Nephron progenitor cell (in vitro differentiated cells): ENCODE results near the gene FAM83C.
A peak's percentile ranks its signal among the peaks of the same experiment; 100 is the strongest.
"Not testable (repeated sequence)": the region's sequence is repeated elsewhere in the genome, so short reads cannot be mapped to it uniquely, and the experiment has no call there.

Experiments used
- DNase-seq: peaks from one replicate; pipeline ENCODE4 v3.0.0; 2021
- H3K27ac Mint-ChIP-seq: 2 replicates; pipeline ENCODE4 v1.8.0; 2021; ENCODE audit warnings: mild to moderate bottlenecking, moderate library complexity, mixed read lengths
- H3K27me3 Mint-ChIP-seq: 2 replicates; pipeline ENCODE4 v1.8.0; 2021; ENCODE audit warnings: mild to moderate bottlenecking, low read depth, mixed read lengths; ENCODE audit not compliant: poor library complexity
- H3K36me3 Mint-ChIP-seq: 2 replicates; pipeline ENCODE4 v1.8.0; 2021; ENCODE audit warnings: low read depth, mixed read lengths
- H3K4me1 Mint-ChIP-seq: 2 replicates; pipeline ENCODE4 v1.8.0; 2021; ENCODE audit warnings: mixed read lengths
- H3K4me3 Mint-ChIP-seq: 2 replicates; pipeline ENCODE4 v1.8.0; 2021; ENCODE audit warnings: mild to moderate bottlenecking, moderate library complexity, mixed read lengths
- H3K9me3 Mint-ChIP-seq: 2 replicates; pipeline ENCODE4 v1.8.0; 2021; ENCODE audit warnings: mild to moderate bottlenecking, moderate library complexity, mixed read lengths
- TF ChIP-seq, protein P1 (sequence below): fragments of 200-600 bp; sonication (generic); IDR thresholded peaks from 2 replicates; pipeline ENCODE4 v1.5.0; 2021; ENCODE audit warnings: antibody characterized with exemption

Gene FAM83C

GRCh38 chr20:35270021-35270902 is 22.0 kb downstream of the FAM83C start:
- H3K9me3 Mint-ChIP-seq, result no peaks in the 10 kb centered on the region
- no peaks in the 10 kb centered on the region for H3K36me3 Mint-ChIP-seq
- H3K27me3 Mint-ChIP-seq, result no peaks in the 10 kb centered on the region
- DNase-seq, result no peak
- no peak overlapping the region for H3K4me3 Mint-ChIP-seq
- H3K27ac Mint-ChIP-seq, result peak overlapping the region; percentile 71
- H3K4me1 Mint-ChIP-seq, result peaks cover 20% of the 10 kb centered on the region
- TF ChIP-seq, protein P1, sequence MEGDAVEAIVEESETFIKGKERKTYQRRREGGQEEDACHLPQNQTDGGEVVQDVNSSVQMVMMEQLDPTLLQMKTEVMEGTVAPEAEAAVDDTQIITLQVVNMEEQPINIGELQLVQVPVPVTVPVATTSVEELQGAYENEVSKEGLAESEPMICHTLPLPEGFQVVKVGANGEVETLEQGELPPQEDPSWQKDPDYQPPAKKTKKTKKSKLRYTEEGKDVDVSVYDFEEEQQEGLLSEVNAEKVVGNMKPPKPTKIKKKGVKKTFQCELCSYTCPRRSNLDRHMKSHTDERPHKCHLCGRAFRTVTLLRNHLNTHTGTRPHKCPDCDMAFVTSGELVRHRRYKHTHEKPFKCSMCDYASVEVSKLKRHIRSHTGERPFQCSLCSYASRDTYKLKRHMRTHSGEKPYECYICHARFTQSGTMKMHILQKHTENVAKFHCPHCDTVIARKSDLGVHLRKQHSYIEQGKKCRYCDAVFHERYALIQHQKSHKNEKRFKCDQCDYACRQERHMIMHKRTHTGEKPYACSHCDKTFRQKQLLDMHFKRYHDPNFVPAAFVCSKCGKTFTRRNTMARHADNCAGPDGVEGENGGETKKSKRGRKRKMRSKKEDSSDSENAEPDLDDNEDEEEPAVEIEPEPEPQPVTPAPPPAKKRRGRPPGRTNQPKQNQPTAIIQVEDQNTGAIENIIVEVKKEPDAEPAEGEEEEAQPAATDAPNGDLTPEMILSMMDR, result no peak

DNA sequence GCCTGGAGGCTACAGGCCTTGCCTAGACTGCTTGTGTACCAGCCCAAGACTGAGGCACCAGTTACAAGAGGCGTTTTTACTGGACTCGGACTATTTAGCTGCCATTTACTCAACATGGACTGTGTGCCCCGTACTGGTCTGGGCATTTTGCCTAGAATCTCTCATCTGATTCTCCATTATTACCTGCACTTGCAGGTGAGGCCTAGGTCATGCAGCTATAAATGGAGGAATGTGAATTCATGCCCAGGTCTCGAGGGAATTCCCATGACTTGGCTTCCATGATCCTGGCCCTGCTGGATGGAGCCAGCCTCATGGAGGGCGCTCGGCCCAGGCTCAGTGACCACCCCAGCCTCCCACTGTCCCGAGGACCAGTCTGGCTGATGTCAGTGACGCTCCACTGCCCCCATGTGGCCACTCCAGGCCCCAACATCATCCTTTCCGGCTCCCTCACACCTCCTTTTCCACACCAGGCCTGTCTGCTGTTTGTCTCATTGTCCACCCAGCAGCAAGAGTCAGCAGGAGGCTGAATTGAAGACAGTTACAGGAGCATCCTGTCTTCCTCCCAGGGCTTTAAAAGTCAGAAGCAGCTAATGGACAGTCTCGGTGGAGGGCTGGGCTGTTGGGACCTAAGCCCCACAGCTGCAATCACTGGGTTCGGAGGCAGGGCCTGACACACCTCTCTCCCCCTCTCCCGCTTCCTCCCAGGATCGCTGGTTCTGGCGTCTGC is 23.0 kb downstream of the FAM83C start:
- TF ChIP-seq, protein P1, result peak; percentile 77
- Mint-ChIP-seq H3K4me1 (peaks cover 20% of the 10 kb centered on the region), H3K27me3 (no peaks in the 10 kb centered on the region), H3K27ac (peak overlapping the region; percentile 40), H3K36me3 (no peaks in the 10 kb centered on the region), H3K9me3 (no peaks in the 10 kb centered on the region), H3K4me3 (no peak overlapping the region)
- peak; percentile 83 for DNase-seq

GRCh38 chr20:35267092-35267491 is 25.1 kb downstream of the FAM83C start:
- H3K4me1 Mint-ChIP-seq, result peaks cover 35% of the 10 kb centered on the region
- H3K4me3 Mint-ChIP-seq, result no peak overlapping the region
- no peaks in the 10 kb centered on the region for H3K36me3 Mint-ChIP-seq
- H3K27me3 Mint-ChIP-seq, result peaks cover 5% of the 10 kb centered on the region
- no peak overlapping the region for H3K27ac Mint-ChIP-seq
- no peaks in the 10 kb centered on the region for H3K9me3 Mint-ChIP-seq
- DNase-seq, result no peak
- TF ChIP-seq, protein P1, result no peak

- Mint-ChIP-seq H3K4me3 (no peak overlapping the region), H3K36me3 (no peaks in the 10 kb centered on the region), H3K9me3 (no peaks in the 10 kb centered on the region), H3K27ac (peak overlapping the region; percentile 36), H3K4me1 (peaks cover 26% of the 10 kb centered on the region), H3K27me3 (peaks cover 11% of the 10 kb centered on the region)
- TF ChIP-seq, protein P1, result no peak
- DNase-seq, result no peak
Observed at GRCh38 chr20:35264755-35265154, 27.5 kb downstream of the FAM83C start.

- TF ChIP-seq, protein P1, result no peak
- Mint-ChIP-seq H3K27me3 (peaks cover 11% of the 10 kb centered on the region), H3K27ac (peak overlapping the region; percentile 71), H3K4me3 (peak overlapping the region; percentile 44), H3K36me3 (no peaks in the 10 kb centered on the region), H3K9me3 (no peaks in the 10 kb centered on the region), H3K4me1 (peaks cover 26% of the 10 kb centered on the region)
- DNase-seq, result no peak
Observed at GRCh38 chr20:35263532-35264341, 28.5 kb downstream of the FAM83C start.

GRCh38 chr20:35262731-35263531 is 29.3 kb downstream of the FAM83C start:
- peak overlapping the region; percentile 44 for H3K4me3 Mint-ChIP-seq
- H3K27ac Mint-ChIP-seq, result peak overlapping the region; percentile 71
- H3K9me3 Mint-ChIP-seq, H3K36me3 Mint-ChIP-seq: not testable (repeated sequence)
- DNase-seq, result peak; percentile 42
- peaks cover 11% of the 10 kb centered on the region for H3K27me3 Mint-ChIP-seq
- H3K4me1 Mint-ChIP-seq, result peaks cover 26% of the 10 kb centered on the region

DNA sequence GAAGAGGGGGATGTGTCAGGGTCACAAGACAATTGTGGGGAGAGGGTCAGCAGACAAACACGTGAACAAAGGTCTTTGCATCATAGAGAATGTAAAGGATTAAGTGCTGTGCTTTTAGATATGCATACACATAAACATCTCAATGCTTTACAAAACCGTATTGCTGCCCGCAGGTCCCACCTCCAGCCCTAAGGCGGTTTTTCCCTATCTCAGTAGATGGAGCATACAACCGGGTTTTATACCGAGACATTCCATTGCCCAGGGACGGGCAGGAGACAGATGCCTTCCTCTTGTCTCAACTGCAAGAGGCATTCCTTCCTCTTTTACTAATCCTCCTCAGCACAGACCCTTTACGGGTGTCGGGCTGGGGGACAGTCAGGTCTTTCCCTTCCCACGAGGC is 29.9 kb downstream of the FAM83C start:
- H3K27ac Mint-ChIP-seq, H3K9me3 Mint-ChIP-seq, H3K36me3 Mint-ChIP-seq, H3K4me3 Mint-ChIP-seq, DNase-seq: not testable (repeated sequence)
- Mint-ChIP-seq H3K4me1 (peaks cover 26% of the 10 kb centered on the region), H3K27me3 (peaks cover 11% of the 10 kb centered on the region)
